ENCODE measurements around the gene IL2RG.

Gene IL2RG

GRCh38 chrX:71081330-71082123 lies 29.9 kb downstream of the IL2RG start:
- DNase-seq = no peak
- no peaks in the 10 kb centered on the region for H3K4me1 ChIP-seq (ENCODE audit: control insufficient read depth, insufficient read depth, low read length, poor library complexity, severe bottlenecking)
- H3K27ac ChIP-seq (ENCODE audit: insufficient read depth, low read length, poor library complexity, severe bottlenecking) = no peak overlapping the region
- H3K9me3 ChIP-seq (ENCODE audit: control insufficient read depth, low read length) = no peaks in the 10 kb centered on the region
- H3K36me3 ChIP-seq (ENCODE audit: control insufficient read depth, insufficient read depth, low read length) = no peaks in the 10 kb centered on the region
- H3K4me3 ChIP-seq (ENCODE audit: insufficient read depth, low read depth, low read length, poor library complexity, severe bottlenecking) = no peak overlapping the region
- no peaks in the 10 kb centered on the region for H3K27me3 ChIP-seq (replicated peaks; ENCODE audit: control insufficient read depth, insufficient read depth, low read length, poor library complexity, severe bottlenecking)

GRCh38 chrX:71070531-71070930 lies 40.8 kb downstream of the IL2RG start:
- Histone ChIP-seq H3K9me3 (ENCODE audit: control insufficient read depth, low read length) (no peaks in the 10 kb centered on the region), H3K27ac (ENCODE audit: insufficient read depth, low read length, poor library complexity, severe bottlenecking) (no peak overlapping the region), H3K4me3 (ENCODE audit: insufficient read depth, low read depth, low read length, poor library complexity, severe bottlenecking) (no peak overlapping the region), H3K4me1 (ENCODE audit: control insufficient read depth, insufficient read depth, low read length, poor library complexity, severe bottlenecking) (no peaks in the 10 kb centered on the region), H3K36me3 (ENCODE audit: control insufficient read depth, insufficient read depth, low read length) (no peaks in the 10 kb centered on the region), H3K27me3 (replicated peaks; ENCODE audit: control insufficient read depth, insufficient read depth, low read length, poor library complexity, severe bottlenecking) (no peaks in the 10 kb centered on the region)
- no peak for DNase-seq

- no peaks in the 10 kb centered on the region for H3K36me3 ChIP-seq (ENCODE audit: control insufficient read depth, insufficient read depth, low read length)
- H3K27me3 ChIP-seq (replicated peaks; ENCODE audit: control insufficient read depth, insufficient read depth, low read length, poor library complexity, severe bottlenecking) = no peaks in the 10 kb centered on the region
- H3K4me3 ChIP-seq (ENCODE audit: insufficient read depth, low read depth, low read length, poor library complexity, severe bottlenecking) = peak within 1 kb of the TSS; percentile 74
- DNase-seq = peak; percentile 78 to 84 (median 82)
- H3K27ac ChIP-seq (ENCODE audit: insufficient read depth, low read length, poor library complexity, severe bottlenecking) = peak within 1 kb of the TSS; percentile 86
- H3K4me1 ChIP-seq (ENCODE audit: control insufficient read depth, insufficient read depth, low read length, poor library complexity, severe bottlenecking) = no peaks in the 10 kb centered on the region
- H3K9me3 ChIP-seq (ENCODE audit: control insufficient read depth, low read length) = no peaks in the 10 kb centered on the region
Measured at GRCh38 chrX:71068044-71068918, 43.1 kb downstream of the IL2RG start, which contains the start of gene SNX12. Gene SNX12, minus strand, starts transcription at chrX:71068334. Its CDS starts 28 bp downstream, at chrX:71068306.

GRCh38 chrX:71067712-71068043 lies 43.7 kb downstream of the IL2RG start:
- no peaks in the 10 kb centered on the region for H3K27me3 ChIP-seq (replicated peaks; ENCODE audit: control insufficient read depth, insufficient read depth, low read length, poor library complexity, severe bottlenecking)
- H3K4me3 ChIP-seq (ENCODE audit: insufficient read depth, low read depth, low read length, poor library complexity, severe bottlenecking) = peak overlapping the region; percentile 74
- no peak for DNase-seq

GRCh38 chrX:71067089-71067488 lies 44.3 kb downstream of the IL2RG start:
- no peak for DNase-seq
- H3K9me3 ChIP-seq (ENCODE audit: control insufficient read depth, low read length) = no peaks in the 10 kb centered on the region
- peak overlapping the region; percentile 86 for H3K27ac ChIP-seq (ENCODE audit: insufficient read depth, low read length, poor library complexity, severe bottlenecking)
- H3K27me3 ChIP-seq (replicated peaks; ENCODE audit: control insufficient read depth, insufficient read depth, low read length, poor library complexity, severe bottlenecking) = no peaks in the 10 kb centered on the region
- H3K4me3 ChIP-seq (ENCODE audit: insufficient read depth, low read depth, low read length, poor library complexity, severe bottlenecking) = peak overlapping the region; percentile 74
- no peaks in the 10 kb centered on the region for H3K4me1 ChIP-seq (ENCODE audit: control insufficient read depth, insufficient read depth, low read length, poor library complexity, severe bottlenecking)
- no peaks in the 10 kb centered on the region for H3K36me3 ChIP-seq (ENCODE audit: control insufficient read depth, insufficient read depth, low read length)

More at GRCh38 chrX:71067712-71068043, 43.7 kb downstream of the IL2RG start:
- no peaks in the 10 kb centered on the region for H3K36me3 ChIP-seq (ENCODE audit: control insufficient read depth, insufficient read depth, low read length)
- peak overlapping the region; percentile 86 for H3K27ac ChIP-seq (ENCODE audit: insufficient read depth, low read length, poor library complexity, severe bottlenecking)
- H3K9me3 ChIP-seq (ENCODE audit: control insufficient read depth, low read length) = no peaks in the 10 kb centered on the region
- no peaks in the 10 kb centered on the region for H3K4me1 ChIP-seq (ENCODE audit: control insufficient read depth, insufficient read depth, low read length, poor library complexity, severe bottlenecking)

- H3K36me3 ChIP-seq (ENCODE audit: control insufficient read depth, insufficient read depth, low read length) = no peaks in the 10 kb centered on the region
- H3K4me1 ChIP-seq (ENCODE audit: control insufficient read depth, insufficient read depth, low read length, poor library complexity, severe bottlenecking) = no peaks in the 10 kb centered on the region
- H3K27ac ChIP-seq (ENCODE audit: insufficient read depth, low read length, poor library complexity, severe bottlenecking) = no peak overlapping the region
- no peaks in the 10 kb centered on the region for H3K9me3 ChIP-seq (ENCODE audit: control insufficient read depth, low read length)
- no peaks in the 10 kb centered on the region for H3K27me3 ChIP-seq (replicated peaks; ENCODE audit: control insufficient read depth, insufficient read depth, low read length, poor library complexity, severe bottlenecking)
- H3K4me3 ChIP-seq (ENCODE audit: insufficient read depth, low read depth, low read length, poor library complexity, severe bottlenecking) = no peak overlapping the region
- no peak for DNase-seq
Measured at GRCh38 chrX:71060127-71060526, 51.2 kb downstream of the IL2RG start.

- Histone ChIP-seq H3K9me3 (ENCODE audit: control insufficient read depth, low read length) (no peaks in the 10 kb centered on the region), H3K4me1 (ENCODE audit: control insufficient read depth, insufficient read depth, low read length, poor library complexity, severe bottlenecking) (no peaks in the 10 kb centered on the region), H3K27ac (ENCODE audit: insufficient read depth, low read length, poor library complexity, severe bottlenecking) (no peak overlapping the region), H3K36me3 (ENCODE audit: control insufficient read depth, insufficient read depth, low read length) (no peaks in the 10 kb centered on the region), H3K27me3 (replicated peaks; ENCODE audit: control insufficient read depth, insufficient read depth, low read length, poor library complexity, severe bottlenecking) (no peaks in the 10 kb centered on the region), H3K4me3 (ENCODE audit: insufficient read depth, low read depth, low read length, poor library complexity, severe bottlenecking) (no peak overlapping the region)
- no peak for DNase-seq
Measured at GRCh38 chrX:71057848-71058530, 53.4 kb downstream of the IL2RG start.
